HG03378 (cell line): Measurements from ENCODE around the gene EHBP1L1.
"Not testable (repeated sequence)": the region's sequence is repeated elsewhere in the genome, so short reads cannot be mapped to it uniquely, and the experiment has no call there.

ENCODE experiments used
- ATAC-seq: cut with Tn5 transposase; IDR thresholded peaks from one replicate; pipeline ENCODE4 v1.9.1; 2021; ENCODE audit warnings: mild to moderate bottlenecking, moderate library complexity; ENCODE audit not compliant: unreplicated experiment

The EHBP1L1 gene

GRCh38 chr11:65560555-65561418 is 15.1 kb upstream of the EHBP1L1 start:
- no peak for ATAC-seq

- ATAC-seq, result no peak
Observed at GRCh38 chr11:65562020-65562419, 13.8 kb upstream of the EHBP1L1 start.

GRCh38 chr11:65562788-65563187 is 13.1 kb upstream of the EHBP1L1 start:
- no peak for ATAC-seq

- ATAC-seq, result no peak
Observed at GRCh38 chr11:65563601-65564000, 12.3 kb upstream of the EHBP1L1 start.

GRCh38 chr11:65564879-65565559 is 10.8 kb upstream of the EHBP1L1 start:
- ATAC-seq, result not testable (repeated sequence)

- ATAC-seq, result no peak
Observed at GRCh38 chr11:65565624-65566453, 10.0 kb upstream of the EHBP1L1 start.

- ATAC-seq, result peak; percentile 2
Observed at GRCh38 chr11:65569164-65569972, 6.5 kb upstream of the EHBP1L1 start.

GRCh38 chr11:65569973-65570918 is 5.6 kb upstream of the EHBP1L1 start, which contains the start of gene ZNRD2:
Gene ZNRD2, plus strand, starts transcription at chr11:65570477. Its CDS starts 15 bp downstream, at chr11:65570492.
- peak; percentile 58 for ATAC-seq

GRCh38 chr11:65571420-65571819 is 4.4 kb upstream of the EHBP1L1 start:
- ATAC-seq, result no peak

GRCh38 chr11:65571940-65572339 is 3.9 kb upstream of the EHBP1L1 start:
- ATAC-seq, result no peak

GRCh38 chr11:65572356-65573051 is 3.3 kb upstream of the EHBP1L1 start, which contains the start of gene FAM89B:
Gene FAM89B, plus strand, starts transcription at chr11:65572538. Its CDS starts 132 bp downstream, at chr11:65572670.
- no peak for ATAC-seq

- ATAC-seq, result no peak
Observed at GRCh38 chr11:65573391-65574079, 2.3 kb upstream of the EHBP1L1 start.

GRCh38 chr11:65574109-65574810 is 1.6 kb upstream of the EHBP1L1 start:
- no peak for ATAC-seq

GRCh38 chr11:65574811-65575567 is 864 bp upstream of the EHBP1L1 start:
- ATAC-seq, result no peak

GRCh38 chr11:65576232-65576866 is 496 bp downstream of the EHBP1L1 start:
- ATAC-seq, result no peak
